ENCODE results near the gene TSSK2.

Gene TSSK2

GRCh38 chr22:19106886-19107729 lies 24.0 kb upstream of the TSSK2 start:
- no peak for DNase-seq (ENCODE audit: low spot score)

GRCh38 chr22:19107730-19108074 lies 23.4 kb upstream of the TSSK2 start:
- DNase-seq (ENCODE audit: low spot score) = no peak

GRCh38 chr22:19108807-19109197 lies 22.3 kb upstream of the TSSK2 start:
- no peak for DNase-seq (ENCODE audit: low spot score)

- DNase-seq (ENCODE audit: low spot score) = no peak
Observed at GRCh38 chr22:19109198-19110063, 21.7 kb upstream of the TSSK2 start.

- no peak for DNase-seq (ENCODE audit: low spot score)
Observed at GRCh38 chr22:19110064-19110458, 21.0 kb upstream of the TSSK2 start.

- no peak for DNase-seq (ENCODE audit: low spot score)
Observed at GRCh38 chr22:19110646-19111045, 20.5 kb upstream of the TSSK2 start.

- DNase-seq (ENCODE audit: low spot score) = no peak
Observed at GRCh38 chr22:19111140-19111539, 20.0 kb upstream of the TSSK2 start.

GRCh38 chr22:19111584-19111983 lies 19.5 kb upstream of the TSSK2 start:
- no peak for DNase-seq (ENCODE audit: low spot score)

GRCh38 chr22:19113429-19113828 lies 17.7 kb upstream of the TSSK2 start:
- DNase-seq (ENCODE audit: low spot score) = no peak

- DNase-seq (ENCODE audit: low spot score) = no peak
Observed at GRCh38 chr22:19114984-19115552, 16.0 kb upstream of the TSSK2 start.

GRCh38 chr22:19115628-19116027 lies 15.5 kb upstream of the TSSK2 start:
- DNase-seq (ENCODE audit: low spot score) = no peak

GRCh38 chr22:19117111-19117512 lies 14.0 kb upstream of the TSSK2 start:
- DNase-seq (ENCODE audit: low spot score) = no peak

- no peak for DNase-seq (ENCODE audit: low spot score)
Observed at GRCh38 chr22:19118329-19118880, 12.7 kb upstream of the TSSK2 start.

- DNase-seq (ENCODE audit: low spot score) = no peak
Observed at GRCh38 chr22:19119949-19120348, 11.2 kb upstream of the TSSK2 start.

- no peak for DNase-seq (ENCODE audit: low spot score)
Observed at GRCh38 chr22:19120829-19121630, 10.1 kb upstream of the TSSK2 start.

- DNase-seq (ENCODE audit: low spot score) = no peak
Observed at GRCh38 chr22:19121631-19122142, 9.4 kb upstream of the TSSK2 start.

- DNase-seq (ENCODE audit: low spot score) = peak; percentile 94
Observed at GRCh38 chr22:19122143-19122751, 8.9 kb upstream of the TSSK2 start, which contains the start of gene DGCR2. Gene DGCR2 (minus strand): TSS chr22:19122412. CDS start chr22:19122206, 206 bp downstream.

- peak; percentile 59 for DNase-seq (ENCODE audit: low spot score)
Observed at GRCh38 chr22:19122752-19123492, 8.2 kb upstream of the TSSK2 start.

- DNase-seq (ENCODE audit: low spot score) = no peak
Observed at GRCh38 chr22:19123936-19124335, 7.2 kb upstream of the TSSK2 start.

GRCh38 chr22:19124377-19124776 lies 6.7 kb upstream of the TSSK2 start:
- DNase-seq (ENCODE audit: low spot score) = no peak

All from SK-N-DZ (cell line).